SH-SY5Y (cell line): ENCODE measurements around the gene IGF2BP2.

Experiments used
- GATA2 ChIP-seq: IDR thresholded peaks from 2 replicates; pipeline ENCODE4 v1.6.1; 2011; ENCODE audit warnings: mild to moderate bottlenecking, low read depth, low read length
- GATA3 ChIP-seq: IDR thresholded peaks from 2 replicates; pipeline ENCODE4 v1.6.1; 2011; ENCODE audit warnings: low read depth, mild to moderate bottlenecking, low read length, moderate library complexity

DNA sequence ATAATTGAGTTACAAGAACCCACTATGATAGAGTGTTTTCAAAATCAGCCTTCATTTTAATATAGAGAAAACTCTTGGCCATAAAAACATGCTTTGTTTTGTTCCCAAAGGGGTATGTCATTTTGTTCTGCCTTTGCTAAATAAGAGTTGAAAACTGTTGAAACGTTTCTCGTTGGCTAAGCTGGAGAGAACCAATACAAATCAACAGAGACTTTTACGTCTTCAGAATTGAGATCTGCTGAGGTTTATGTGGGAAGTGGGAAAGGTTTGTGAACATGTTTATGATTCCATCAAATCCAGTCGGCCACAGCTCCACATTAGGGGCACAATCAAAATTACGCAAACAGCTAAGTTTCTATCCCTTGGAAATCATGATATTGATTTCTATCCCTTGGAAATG, 102.0 kb downstream of the IGF2BP2 start:
- no peak for TF ChIP-seq GATA3
- no peak for TF ChIP-seq GATA2
